Measurements from ENCODE around the gene CASR.

- TF ChIP-seq POLR2A (IDR thresholded peaks at IDR 0.05; ENCODE audit: extremely low read depth, insufficient read length) = no peak
- no peak for TF ChIP-seq CTCF (IDR thresholded peaks at IDR 0.05; ENCODE audit: low read depth, low read length)
- TF ChIP-seq MYC (IDR thresholded peaks at IDR 0.05; ENCODE audit: low read depth, low read length) = no peak
- no peak for TF ChIP-seq MAX (IDR thresholded peaks at IDR 0.05; ENCODE audit: low read depth, low read length)
Measured at GRCh38 chr3:122269045-122269444, 85.6 kb downstream of the CASR start.
